HG02943 (cell line): ENCODE measurements around the gene ZNF132.
"Not testable (repeated sequence)": the region's sequence is repeated elsewhere in the genome, so short reads cannot be mapped to it uniquely, and the experiment has no call there.

Experiments used
- ATAC-seq: cut with Tn5 transposase; IDR thresholded peaks from one replicate; pipeline ENCODE4 v1.9.1; 2021; ENCODE audit warnings: mild to moderate bottlenecking, low read depth, moderate library complexity; ENCODE audit not compliant: unreplicated experiment

ZNF132 gene

GRCh38 chr19:58408152-58409009, 31.6 kb downstream of the ZNF132 start, which contains the start of gene ZNF584:
ZNF584 (plus strand) TSS chr19:58408649; CDS start chr19:58409148, 499 bp downstream.
- ATAC-seq = peak; percentile 97

GRCh38 chr19:58407658-58408151, 32.2 kb downstream of the ZNF132 start:
- no peak for ATAC-seq

DNA sequence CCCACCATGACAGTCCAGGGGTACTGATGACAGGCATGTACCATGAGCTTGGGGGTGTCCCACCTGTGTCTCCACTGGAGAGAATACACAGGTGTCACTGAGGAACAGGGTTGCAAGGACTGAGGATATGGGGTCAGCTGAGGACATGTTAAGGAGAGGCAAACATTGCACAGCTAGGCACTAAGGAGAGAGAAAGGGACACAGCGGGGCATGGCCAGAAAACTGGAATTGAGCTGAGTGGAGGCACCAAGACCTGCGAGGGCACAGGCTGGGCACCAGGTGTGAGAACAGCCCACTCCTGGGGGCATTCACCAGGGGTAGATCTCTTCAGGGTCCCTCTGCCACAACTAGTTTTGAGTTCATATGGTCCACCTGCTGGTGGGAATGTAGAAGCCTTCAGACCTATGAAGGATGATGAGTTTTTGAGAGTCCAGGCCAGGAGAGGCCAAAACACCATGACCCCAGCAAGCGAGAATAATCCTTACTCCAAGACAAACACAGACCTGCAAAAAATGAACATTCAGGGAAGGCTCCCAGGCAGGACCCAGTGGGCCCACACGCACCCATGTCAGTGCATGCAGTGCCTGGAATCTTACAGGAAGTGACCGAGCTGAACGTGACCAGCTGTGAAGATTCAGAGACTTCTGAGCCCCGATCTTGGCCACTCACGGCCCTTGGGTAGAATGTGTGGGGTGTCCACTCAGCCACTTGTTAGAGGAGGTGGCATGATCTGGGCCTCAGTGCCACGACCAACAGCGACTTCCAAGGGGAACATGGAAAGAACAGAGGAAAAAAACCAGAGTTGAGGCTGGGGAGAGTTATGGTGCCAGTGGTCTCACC, 32.9 kb downstream of the ZNF132 start:
- ATAC-seq = no peak

DNA sequence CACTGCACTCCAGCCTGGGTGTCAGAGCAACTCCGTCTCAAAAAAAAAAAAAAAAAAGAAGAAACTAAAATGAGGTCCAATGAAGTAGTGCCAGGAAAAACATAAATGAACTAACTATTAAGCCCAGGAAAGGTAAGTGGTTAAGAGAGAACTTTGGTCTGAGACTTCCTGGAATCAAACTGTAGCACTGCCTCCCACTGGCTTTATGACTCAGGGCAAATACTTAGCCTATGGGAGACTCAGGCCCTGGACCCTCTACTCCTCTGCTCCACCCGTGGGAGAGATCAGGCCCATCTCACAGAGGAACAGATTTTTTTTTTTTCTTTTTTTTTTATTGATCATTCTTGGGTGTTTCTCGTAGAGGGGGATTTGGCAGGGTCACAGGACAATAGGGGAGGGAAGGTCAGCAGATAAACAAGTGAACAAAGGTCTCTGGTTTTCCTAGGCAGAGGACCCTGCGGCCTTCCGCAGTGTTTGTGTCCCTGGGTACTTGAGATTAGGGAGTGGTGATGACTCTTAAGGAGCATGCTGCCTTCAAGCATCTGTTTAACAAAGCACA, 36.0 kb downstream of the ZNF132 start:
- ATAC-seq = not testable (repeated sequence)

DNA sequence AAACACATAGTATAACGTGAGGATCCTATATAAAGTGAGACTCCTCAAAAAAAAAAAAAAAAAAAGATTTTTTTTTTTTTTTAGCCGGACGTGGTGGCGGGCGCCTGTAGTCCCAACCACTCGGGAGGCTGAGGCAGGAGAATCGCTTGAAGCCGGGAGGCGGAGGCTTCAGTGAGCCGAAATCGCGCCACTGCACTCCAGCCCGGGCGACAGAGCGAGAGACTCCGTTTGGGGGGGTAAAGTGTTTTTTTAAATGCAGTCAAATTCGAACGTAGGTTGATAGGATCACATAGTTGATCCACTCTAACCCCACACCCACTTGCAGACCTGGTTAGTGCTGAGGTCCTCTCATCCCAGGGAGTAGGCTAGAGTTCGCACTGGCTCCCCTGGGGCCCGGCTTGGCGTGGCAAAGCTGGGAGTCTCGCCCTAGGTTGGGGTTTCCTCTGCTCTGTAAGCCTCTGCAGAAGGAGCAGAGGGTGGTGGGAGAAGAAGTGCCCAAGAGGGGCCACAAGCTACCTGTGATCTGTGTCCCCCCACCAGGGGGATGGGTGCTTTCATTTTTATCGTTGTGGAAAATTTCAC, 38.0 kb downstream of the ZNF132 start:
- ATAC-seq = no peak

GRCh38 chr19:58400916-58401839, 38.8 kb downstream of the ZNF132 start:
- peak; percentile 96 for ATAC-seq

- ATAC-seq = no peak
These were observed 39.5 kb downstream of the ZNF132 start for GRCh38 chr19:58400316-58400915.

- ATAC-seq = no peak
These were observed 40.0 kb downstream of the ZNF132 start for GRCh38 chr19:58399903-58400302.

- ATAC-seq = no peak
These were observed 41.4 kb downstream of the ZNF132 start for GRCh38 chr19:58398545-58398944.

DNA sequence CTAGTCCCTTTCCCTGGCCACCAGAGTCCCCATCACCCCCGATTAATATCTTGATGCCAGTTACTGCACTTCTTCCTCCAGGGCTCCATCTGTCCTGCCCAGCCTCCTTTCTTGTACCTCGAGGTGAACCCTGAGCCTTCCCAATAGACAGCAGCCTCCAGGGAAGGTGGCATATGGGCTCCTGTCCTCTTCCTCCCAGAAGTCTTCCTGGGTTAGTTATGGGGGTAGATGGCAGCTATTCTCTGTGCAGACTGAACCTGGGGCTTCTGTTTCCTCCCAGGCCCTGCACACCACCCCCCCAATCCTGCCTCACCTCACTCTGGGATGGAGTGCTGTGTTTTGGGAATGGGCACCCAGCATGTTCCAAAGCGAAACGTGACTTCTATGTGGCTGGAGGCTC, 41.9 kb downstream of the ZNF132 start:
- no peak for ATAC-seq

DNA sequence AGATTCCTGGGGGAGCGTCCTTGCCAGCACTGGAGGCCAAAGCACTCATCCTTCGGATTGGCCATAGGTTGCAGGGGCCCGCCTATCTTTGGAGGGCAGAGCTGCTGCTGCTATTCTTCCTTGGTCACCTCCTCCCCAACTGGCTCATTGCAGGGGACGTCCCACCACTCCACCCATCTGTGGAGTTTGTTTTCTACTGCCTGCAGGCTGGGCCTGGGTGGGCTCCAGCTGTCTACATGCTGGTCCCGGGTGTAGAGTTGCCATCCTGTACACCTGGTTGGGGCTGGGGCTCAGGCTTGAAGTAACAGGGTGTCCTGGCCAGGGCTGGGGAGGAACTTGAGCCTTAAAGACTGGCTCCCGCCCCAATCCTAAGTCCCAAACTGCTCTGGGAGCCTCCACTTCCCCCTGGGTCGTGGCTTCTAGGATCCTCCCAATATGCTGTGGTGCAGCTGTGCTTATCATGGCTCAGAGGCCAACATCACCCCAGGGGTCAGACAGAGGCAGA, 42.4 kb downstream of the ZNF132 start:
- no peak for ATAC-seq

DNA sequence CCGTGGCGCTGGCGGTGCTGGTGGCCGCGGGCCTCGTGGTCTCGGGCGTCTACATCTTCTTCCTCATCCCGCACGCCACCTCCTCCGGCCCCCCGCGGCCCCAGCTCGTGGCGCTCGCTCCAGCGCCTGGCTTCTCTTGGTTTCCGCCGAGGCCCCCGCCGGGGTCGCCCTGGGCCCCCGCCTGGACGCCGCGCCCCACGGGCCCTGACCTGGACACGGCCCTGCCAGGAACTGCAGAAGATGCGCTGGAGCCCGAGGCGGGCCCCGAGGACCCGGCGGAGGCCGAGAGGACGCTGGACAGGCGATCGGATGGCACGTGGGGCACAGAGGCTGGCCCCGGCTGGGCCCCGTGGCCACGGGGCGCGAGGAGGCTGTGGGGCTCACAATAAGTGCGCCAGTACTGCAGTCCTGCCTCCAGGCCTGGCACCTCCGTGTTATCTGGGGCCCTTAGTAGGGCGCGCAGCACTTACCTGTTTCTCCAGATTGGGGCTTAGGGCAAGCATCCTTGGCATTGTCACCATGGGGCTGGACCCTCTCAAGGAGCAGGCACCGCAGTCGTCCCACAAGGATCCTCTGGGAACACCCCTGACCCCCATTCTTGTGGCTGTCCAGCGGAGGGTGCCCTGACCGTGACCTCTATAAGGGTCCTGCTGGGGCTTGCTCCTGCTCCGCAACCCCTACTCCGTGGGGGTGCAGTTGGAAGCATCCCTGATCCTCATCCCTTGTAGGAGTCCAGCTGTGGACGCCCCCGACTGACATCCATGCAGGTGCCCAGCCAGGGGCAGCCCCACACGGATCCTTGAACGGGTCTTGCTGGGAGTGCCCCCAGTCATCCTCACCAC, 43.0 kb downstream of the ZNF132 start:
- no peak for ATAC-seq

DNA sequence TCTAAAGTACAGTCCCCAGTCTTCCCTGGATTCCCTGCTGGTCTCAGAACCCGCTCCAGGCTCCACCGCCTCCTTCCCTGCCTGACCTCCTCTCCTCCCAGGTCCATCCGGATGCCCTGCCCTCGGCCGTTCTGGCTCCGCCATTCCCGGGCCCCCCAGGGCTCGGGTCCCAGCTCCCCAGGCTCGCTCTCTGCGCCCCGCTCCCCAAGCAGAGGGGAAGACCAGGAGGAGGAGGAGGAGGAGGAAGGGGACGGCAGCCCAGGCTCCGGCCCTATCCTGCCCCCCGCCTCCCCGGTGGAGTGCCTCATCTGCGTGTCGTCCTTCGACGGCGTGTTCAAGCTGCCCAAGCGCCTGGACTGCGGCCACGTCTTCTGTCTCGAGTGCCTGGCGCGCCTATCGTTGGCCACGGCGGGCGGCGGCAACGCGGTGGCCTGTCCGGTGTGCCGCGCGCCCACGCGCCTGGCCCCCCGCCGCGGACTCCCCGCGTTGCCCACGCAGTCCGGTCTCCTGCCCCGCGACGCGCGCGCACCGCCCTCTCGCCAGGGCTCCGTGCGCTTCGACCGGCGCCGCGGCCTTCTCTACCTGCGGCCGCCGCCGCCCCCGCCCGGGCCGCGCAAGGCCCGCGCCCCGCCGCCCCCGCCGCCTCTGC, 43.9 kb downstream of the ZNF132 start:
- no peak for ATAC-seq

DNA sequence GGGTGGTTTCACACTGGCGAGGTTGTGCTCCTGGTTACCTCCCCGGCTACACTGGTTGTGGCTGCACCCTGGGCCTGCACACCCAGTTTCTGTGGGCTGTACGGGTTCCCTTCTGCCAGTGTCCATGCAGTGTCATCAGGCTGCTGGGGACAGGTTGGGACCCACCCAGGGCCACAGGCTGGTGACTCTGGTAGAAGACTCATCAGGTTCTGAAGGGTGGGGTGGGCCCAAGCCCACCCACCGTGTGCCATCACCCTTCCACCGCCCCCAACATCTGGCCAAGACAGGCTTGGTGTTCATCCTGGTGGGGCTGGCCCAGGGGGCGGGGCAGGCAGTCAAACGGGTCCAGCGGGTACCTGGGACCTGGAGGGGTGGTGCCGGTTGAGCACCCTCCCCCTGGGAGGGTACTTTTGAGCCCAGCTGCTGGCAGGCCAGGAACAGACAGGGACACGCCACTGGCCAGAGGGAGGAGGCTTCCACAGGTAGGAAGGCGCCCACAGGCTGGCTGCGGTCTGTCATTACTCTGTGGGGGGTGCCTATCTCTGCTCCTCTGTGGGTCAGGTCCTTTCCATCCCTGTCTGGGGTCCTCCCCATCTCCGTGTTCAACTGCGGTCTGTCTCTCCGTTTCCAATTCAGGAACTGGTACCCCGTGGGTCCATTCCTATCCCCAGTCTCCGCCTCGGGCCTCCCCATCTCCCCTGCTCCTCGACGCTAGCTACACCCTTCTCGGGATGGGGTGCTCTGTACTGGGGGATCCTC, 44.6 kb downstream of the ZNF132 start, which contains the start of gene RNF225:
Gene RNF225 (plus strand): TSS at position 437 of the 759 bp plus-strand sequence. CDS start 434 bp downstream, outside the sequence.
- ATAC-seq = no peak

DNA sequence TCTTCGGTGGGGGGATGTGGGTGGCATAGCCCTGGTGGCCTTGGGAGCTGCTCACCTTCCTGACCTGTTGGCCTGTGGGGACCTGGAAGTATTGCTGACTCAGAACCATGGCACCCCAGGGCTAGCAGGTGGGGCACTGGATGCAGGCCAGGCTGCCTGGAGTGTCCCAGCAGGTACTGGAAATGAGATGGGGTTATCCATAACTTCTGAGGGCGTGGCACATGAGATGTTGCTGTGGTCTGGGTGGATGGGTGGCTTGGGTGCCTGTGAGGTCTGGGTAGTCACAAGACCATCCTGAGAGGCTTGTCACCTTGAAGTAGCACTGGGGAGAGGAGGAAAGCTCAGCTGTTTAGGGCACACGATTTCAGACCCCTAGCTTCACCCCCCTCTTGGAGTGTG, 45.1 kb downstream of the ZNF132 start:
- ATAC-seq = no peak

GRCh38 chr19:58393725-58394033, 46.3 kb downstream of the ZNF132 start:
- ATAC-seq = no peak
